HUES64 (cell line): ENCODE measurements around the gene KRTAP19-8. TPM values are rescaled to one million over a fixed set of nuclear protein-coding genes. Genes with fewer than 3 reads are reported as not detected.

ENCODE experiments used
- H3K27ac ChIP-seq: 2 replicates; pipeline ENCODE4 v1.7.0; 2013; ENCODE audit warnings: low read depth, low read length, inconsistent platforms
- H3K27me3 ChIP-seq: 2 replicates; pipeline ENCODE4 v1.6.1; 2013; ENCODE audit warnings: mild to moderate bottlenecking, low read length; ENCODE audit not compliant: insufficient read depth
- H3K36me3 ChIP-seq: 2 replicates; pipeline ENCODE4 v1.6.1; 2013; ENCODE audit warnings: mild to moderate bottlenecking, low read length; ENCODE audit not compliant: insufficient read depth
- H3K4me1 ChIP-seq: 2 replicates; pipeline ENCODE4 v1.6.1; 2013; ENCODE audit warnings: mild to moderate bottlenecking, low read length, moderate library complexity; ENCODE audit not compliant: insufficient read depth
- H3K4me3 ChIP-seq: 2 replicates; pipeline ENCODE4 v1.5.1; 2013; ENCODE audit warnings: mild to moderate bottlenecking, low read length, moderate library complexity
- H3K9ac ChIP-seq: 2 replicates; pipeline ENCODE4 v1.6.1; 2013; ENCODE audit warnings: mild to moderate bottlenecking, low read depth, low read length
- H3K9me3 ChIP-seq: 2 replicates; pipeline ENCODE4 v1.6.1; 2013; ENCODE audit warnings: low read depth, low read length; ENCODE audit not compliant: insufficient read depth
- WGBS: fragments of 150-250, 120-280 bp; methylation state at CpG from one replicate; pipeline ENCODE4 v1.1.7; 2013; ENCODE audit warnings: missing lambda C conversion rate; 5-methylcytosine and 5-hydroxymethylcytosine counted together
- polyA plus RNA-seq, 2 experiments: library from polyadenylated mRNA; stranded (reverse); fragments of 50-300 nt; gene quantifications; one replicate each; pipeline ENCODE4 v1.2.3, GENCODE V29; 2013

Gene KRTAP19-8
- polyA plus RNA-seq (2013, experiment 1 of 2) = not detected
- polyA plus RNA-seq (2013, experiment 2 of 2) = not detected

GRCh38 chr21:31038376-31038775, at the start of gene KRTAP19-8:
TSS of gene KRTAP19-8 (minus strand) at chr21:31038476. CDS start at chr21:31038443, 33 bp downstream.
- H3K4me3 ChIP-seq = no peak within 1 kb of the TSS
- no peaks in the 10 kb centered on the region for H3K27me3 ChIP-seq
- H3K36me3 ChIP-seq = no peaks in the 10 kb centered on the region
- H3K27ac ChIP-seq = no peak within 1 kb of the TSS
- no peaks in the 10 kb centered on the region for H3K9me3 ChIP-seq
- H3K9ac ChIP-seq = no peak within 1 kb of the TSS
- no peaks in the 10 kb centered on the region for H3K4me1 ChIP-seq
- WGBS = 99% methylated on average over 2 of the region's 2 CpGs

- Histone ChIP-seq H3K4me3 (no peak overlapping the region), H3K4me1 (no peaks in the 10 kb centered on the region), H3K9ac (no peak overlapping the region), H3K36me3 (no peaks in the 10 kb centered on the region), H3K27me3 (no peaks in the 10 kb centered on the region), H3K27ac (no peak overlapping the region), H3K9me3 (no peaks in the 10 kb centered on the region)
- 89% methylated on average over 34 of the region's 34 CpGs for WGBS
Measured at GRCh38 chr21:31087639-31088473, 49.6 kb upstream of the KRTAP19-8 start.

GRCh38 chr21:31084689-31085088, 46.4 kb upstream of the KRTAP19-8 start:
- whole genome bisulfite sequencing = 90% methylated on average over 6 of the region's 6 CpGs
- H3K4me1 ChIP-seq = no peaks in the 10 kb centered on the region

GRCh38 chr21:31078796-31079195, 40.5 kb upstream of the KRTAP19-8 start:
- 88% methylated on average over 4 of the region's 4 CpGs for WGBS

More at GRCh38 chr21:31084689-31085088, 46.4 kb upstream of the KRTAP19-8 start:
- Histone ChIP-seq H3K9ac (no peak overlapping the region), H3K9me3 (no peaks in the 10 kb centered on the region), H3K36me3 (no peaks in the 10 kb centered on the region), H3K27ac (no peak overlapping the region), H3K27me3 (no peaks in the 10 kb centered on the region), H3K4me3 (no peak overlapping the region)

GRCh38 chr21:31078216-31078615, 39.9 kb upstream of the KRTAP19-8 start:
- Histone ChIP-seq H3K4me1 (no peaks in the 10 kb centered on the region), H3K9me3 (no peaks in the 10 kb centered on the region), H3K4me3 (no peak overlapping the region), H3K27me3 (no peaks in the 10 kb centered on the region), H3K36me3 (no peaks in the 10 kb centered on the region), H3K27ac (no peak overlapping the region), H3K9ac (no peak overlapping the region)
- WGBS = 94% methylated on average over 4 of the region's 4 CpGs

More at GRCh38 chr21:31078796-31079195, 40.5 kb upstream of the KRTAP19-8 start:
- Histone ChIP-seq H3K9me3 (no peaks in the 10 kb centered on the region), H3K36me3 (no peaks in the 10 kb centered on the region), H3K9ac (no peak overlapping the region), H3K27ac (no peak overlapping the region), H3K4me1 (no peaks in the 10 kb centered on the region), H3K27me3 (no peaks in the 10 kb centered on the region), H3K4me3 (no peak overlapping the region)

- 95% methylated on average over 6 of the region's 6 CpGs for WGBS
- H3K4me3 ChIP-seq = no peak overlapping the region
Measured at GRCh38 chr21:31075848-31076247, 37.6 kb upstream of the KRTAP19-8 start.

GRCh38 chr21:31072533-31072932, 34.3 kb upstream of the KRTAP19-8 start:
- Histone ChIP-seq H3K27ac (no peak overlapping the region), H3K9ac (no peak overlapping the region), H3K36me3 (no peaks in the 10 kb centered on the region), H3K4me3 (no peak overlapping the region), H3K27me3 (no peaks in the 10 kb centered on the region), H3K4me1 (no peaks in the 10 kb centered on the region), H3K9me3 (no peaks in the 10 kb centered on the region)
- 75% methylated on average over 4 of the region's 4 CpGs for WGBS

More at GRCh38 chr21:31075848-31076247, 37.6 kb upstream of the KRTAP19-8 start:
- Histone ChIP-seq H3K9ac (no peak overlapping the region), H3K9me3 (no peaks in the 10 kb centered on the region), H3K27ac (no peak overlapping the region), H3K36me3 (no peaks in the 10 kb centered on the region), H3K27me3 (no peaks in the 10 kb centered on the region), H3K4me1 (no peaks in the 10 kb centered on the region)

- Histone ChIP-seq H3K27me3 (no peaks in the 10 kb centered on the region), H3K9me3 (no peaks in the 10 kb centered on the region), H3K27ac (no peak overlapping the region), H3K9ac (no peak overlapping the region), H3K4me3 (no peak overlapping the region), H3K36me3 (no peaks in the 10 kb centered on the region), H3K4me1 (no peaks in the 10 kb centered on the region)
- 92% methylated on average over 3 of the region's 3 CpGs for WGBS
Measured at GRCh38 chr21:31064803-31065202, 26.5 kb upstream of the KRTAP19-8 start.

GRCh38 chr21:31052489-31053142, 14.3 kb upstream of the KRTAP19-8 start:
- 72% methylated on average over 4 of the region's 5 CpGs for WGBS
- H3K36me3 ChIP-seq = no peaks in the 10 kb centered on the region
- H3K4me3 ChIP-seq = no peak overlapping the region
- H3K27me3 ChIP-seq = no peaks in the 10 kb centered on the region
- no peak overlapping the region for H3K9ac ChIP-seq
- peaks cover 8% of the 10 kb centered on the region for H3K4me1 ChIP-seq
- no peak overlapping the region for H3K27ac ChIP-seq
- H3K9me3 ChIP-seq = no peaks in the 10 kb centered on the region

- Histone ChIP-seq H3K4me1 (peaks cover 8% of the 10 kb centered on the region), H3K9ac (no peak overlapping the region), H3K9me3 (no peaks in the 10 kb centered on the region), H3K36me3 (no peaks in the 10 kb centered on the region), H3K4me3 (no peak overlapping the region), H3K27ac (no peak overlapping the region), H3K27me3 (no peaks in the 10 kb centered on the region)
- 97% methylated on average over 3 of the region's 3 CpGs for WGBS
Measured at GRCh38 chr21:31050577-31051157, 12.4 kb upstream of the KRTAP19-8 start.

- H3K27me3 ChIP-seq = no peaks in the 10 kb centered on the region
- H3K9me3 ChIP-seq = no peaks in the 10 kb centered on the region
- H3K36me3 ChIP-seq = no peaks in the 10 kb centered on the region
- H3K9ac ChIP-seq = no peak overlapping the region
- 88% methylated on average over 3 of the region's 3 CpGs for WGBS
- H3K27ac ChIP-seq = no peak overlapping the region
- no peak overlapping the region for H3K4me3 ChIP-seq
- H3K4me1 ChIP-seq = no peaks in the 10 kb centered on the region
Measured at GRCh38 chr21:31045841-31046240, 7.6 kb upstream of the KRTAP19-8 start.
